ACC112 (cell line): ENCODE measurements around the gene CCDC120.

ENCODE experiments used
- H2AFZ ChIP-seq: fragments of 200-600 bp; sonication (generic); one replicate; pipeline ENCODE4 v1.6.0; 2017; ENCODE audit warnings: antibody characterized with exemption, low read length; ENCODE audit not compliant: unreplicated experiment
- H3K27ac ChIP-seq: fragments of 200-600 bp; sonication (generic); 2 replicates; pipeline ENCODE4 v1.5.1; 2014; ENCODE audit warnings: low read depth, mild to moderate bottlenecking, antibody characterized with exemption, low read length, moderate library complexity
- H3K27me3 ChIP-seq: fragments of 200-600 bp; sonication (generic); 2 replicates; pipeline ENCODE4 v1.6.1; 2014; ENCODE audit warnings: mild to moderate bottlenecking, antibody characterized with exemption, low read length, moderate library complexity, mixed read lengths; ENCODE audit not compliant: insufficient read depth
- H3K36me3 ChIP-seq: fragments of 200-600 bp; sonication (generic); 2 replicates; pipeline ENCODE4 v1.6.1; 2016; ENCODE audit warnings: mild to moderate bottlenecking, antibody characterized with exemption, low read length, moderate library complexity, mixed read lengths; ENCODE audit not compliant: insufficient read depth
- H3K4me1 ChIP-seq: fragments of 200-600 bp; sonication (generic); one replicate; pipeline ENCODE4 v1.6.1; 2016; ENCODE audit warnings: low read length, mixed read lengths; ENCODE audit not compliant: insufficient read depth, unreplicated experiment, control insufficient read depth
- H3K4me3 ChIP-seq: fragments of 200-600 bp; sonication (generic); 2 replicates; pipeline ENCODE4 v1.5.1; 2014; ENCODE audit warnings: mild to moderate bottlenecking, low read depth, low read length
- H3K79me2 ChIP-seq: fragments of 200-600 bp; sonication (generic); one replicate; pipeline ENCODE4 v1.6.0; 2016; ENCODE audit warnings: low read length; ENCODE audit not compliant: control insufficient read depth, unreplicated experiment, insufficient read depth

CCDC120 gene

DNA sequence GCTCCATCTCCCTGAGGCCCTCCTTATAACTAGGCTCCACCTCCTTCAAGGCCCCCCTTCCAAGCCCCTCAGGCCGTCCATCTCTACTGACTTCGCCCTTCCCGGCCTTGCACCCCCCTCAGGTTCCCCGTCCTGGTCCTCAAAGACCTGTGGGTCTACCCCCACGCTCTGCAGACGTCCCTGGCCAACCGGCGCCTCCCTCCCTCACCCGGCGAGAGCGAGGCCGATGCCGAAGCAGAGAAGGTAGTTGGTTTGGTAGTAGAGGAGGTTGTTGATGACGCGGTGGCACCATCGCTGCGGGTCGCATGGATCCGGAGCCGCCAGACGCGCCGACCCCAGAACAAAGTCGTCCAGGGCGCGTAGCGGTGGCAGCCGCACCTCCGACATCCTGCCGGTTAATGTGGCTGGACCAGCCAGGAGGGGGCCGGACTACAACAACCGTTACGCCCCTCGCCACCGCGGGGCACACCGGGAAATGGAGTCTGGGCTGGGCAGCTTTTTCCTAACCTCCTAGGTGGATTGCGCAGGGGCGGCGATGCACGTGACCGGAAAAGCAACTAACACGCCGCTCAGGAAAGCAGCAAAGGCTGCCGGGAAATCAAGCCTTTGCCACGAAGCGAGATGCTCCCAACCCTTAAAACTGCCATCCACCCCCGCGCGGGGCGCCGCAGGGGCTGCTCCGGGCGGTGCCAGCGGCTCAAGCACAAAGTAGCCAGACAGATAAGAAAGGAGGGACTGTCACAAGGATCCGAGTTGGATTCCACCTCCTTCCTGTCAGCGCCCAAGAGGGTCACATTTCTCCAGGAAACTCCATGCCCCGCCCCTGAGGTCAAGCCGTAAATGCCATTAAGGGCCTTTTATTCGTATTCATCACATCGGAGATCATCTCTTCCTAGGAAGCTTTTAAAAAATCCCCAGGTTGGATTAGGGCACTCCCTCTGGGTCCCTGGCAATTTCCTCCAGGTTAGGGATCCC, 15.1 kb downstream of the CCDC120 start, which contains the start of gene PRAF2:
Gene PRAF2, minus strand, starts transcription at position 402 of the 975 bp plus-strand sequence. Its CDS starts 15 bp downstream, at position 387.
- Histone ChIP-seq H3K79me2 (peaks cover 6% of the 10 kb centered on the region), H3K27ac (peak within 1 kb of the TSS; percentile 61), H2AFZ (peak within 1 kb of the TSS; percentile 62), H3K36me3 (no peaks in the 10 kb centered on the region), H3K4me1 (peaks cover 4% of the 10 kb centered on the region), H3K27me3 (no peaks in the 10 kb centered on the region), H3K4me3 (peak within 1 kb of the TSS; percentile 90)

DNA sequence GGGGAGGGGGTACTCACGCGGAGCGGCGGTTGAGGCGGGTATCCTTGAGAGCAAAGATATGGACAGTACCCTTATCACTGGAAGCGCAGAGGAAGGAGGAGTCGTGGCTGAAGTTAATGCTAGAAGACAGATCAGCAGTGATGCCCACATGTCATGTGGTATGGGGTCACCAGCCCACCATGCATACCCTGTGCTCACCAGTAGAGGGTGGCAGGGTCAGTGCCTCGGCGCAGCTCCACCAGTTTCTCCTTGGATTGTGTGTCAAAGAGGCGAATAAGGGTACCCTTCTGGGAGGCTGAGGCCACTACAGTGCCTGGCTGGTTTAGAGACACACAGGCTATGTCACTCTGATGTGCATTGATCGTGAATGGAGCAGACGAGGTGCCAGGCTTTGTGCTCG, 16.5 kb downstream of the CCDC120 start:
- Histone ChIP-seq H3K27me3 (no peaks in the 10 kb centered on the region), H3K36me3 (no peaks in the 10 kb centered on the region), H3K27ac (no peak overlapping the region), H2AFZ (no peak overlapping the region), H3K4me1 (peaks cover 4% of the 10 kb centered on the region), H3K4me3 (no peak overlapping the region), H3K79me2 (peaks cover 6% of the 10 kb centered on the region)

DNA sequence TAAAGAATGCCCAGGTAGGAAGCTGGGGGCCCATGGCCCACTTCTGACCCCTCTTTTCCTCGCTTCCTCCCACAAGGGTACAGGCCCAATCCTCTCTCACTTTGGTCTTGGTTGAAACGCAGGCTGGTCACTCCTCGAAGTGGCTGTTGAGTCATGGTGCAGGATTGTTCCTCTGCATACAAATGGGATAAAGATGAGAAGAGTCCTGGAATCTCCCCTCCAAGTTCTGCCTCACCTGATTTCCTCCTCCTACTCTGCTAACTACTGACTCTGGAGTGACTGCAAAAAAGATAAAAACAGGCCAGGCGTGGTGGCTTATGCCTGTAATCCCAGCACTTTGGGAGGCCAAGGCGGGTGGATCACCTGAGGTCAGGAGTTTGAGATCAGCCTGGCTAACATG, 19.1 kb downstream of the CCDC120 start:
- no peak overlapping the region for H2AFZ ChIP-seq
- no peaks in the 10 kb centered on the region for H3K27me3 ChIP-seq
- H3K4me1 ChIP-seq = peaks cover 4% of the 10 kb centered on the region
- H3K79me2 ChIP-seq = peaks cover 4% of the 10 kb centered on the region
- no peak overlapping the region for H3K27ac ChIP-seq
- no peak overlapping the region for H3K4me3 ChIP-seq
- no peaks in the 10 kb centered on the region for H3K36me3 ChIP-seq

DNA sequence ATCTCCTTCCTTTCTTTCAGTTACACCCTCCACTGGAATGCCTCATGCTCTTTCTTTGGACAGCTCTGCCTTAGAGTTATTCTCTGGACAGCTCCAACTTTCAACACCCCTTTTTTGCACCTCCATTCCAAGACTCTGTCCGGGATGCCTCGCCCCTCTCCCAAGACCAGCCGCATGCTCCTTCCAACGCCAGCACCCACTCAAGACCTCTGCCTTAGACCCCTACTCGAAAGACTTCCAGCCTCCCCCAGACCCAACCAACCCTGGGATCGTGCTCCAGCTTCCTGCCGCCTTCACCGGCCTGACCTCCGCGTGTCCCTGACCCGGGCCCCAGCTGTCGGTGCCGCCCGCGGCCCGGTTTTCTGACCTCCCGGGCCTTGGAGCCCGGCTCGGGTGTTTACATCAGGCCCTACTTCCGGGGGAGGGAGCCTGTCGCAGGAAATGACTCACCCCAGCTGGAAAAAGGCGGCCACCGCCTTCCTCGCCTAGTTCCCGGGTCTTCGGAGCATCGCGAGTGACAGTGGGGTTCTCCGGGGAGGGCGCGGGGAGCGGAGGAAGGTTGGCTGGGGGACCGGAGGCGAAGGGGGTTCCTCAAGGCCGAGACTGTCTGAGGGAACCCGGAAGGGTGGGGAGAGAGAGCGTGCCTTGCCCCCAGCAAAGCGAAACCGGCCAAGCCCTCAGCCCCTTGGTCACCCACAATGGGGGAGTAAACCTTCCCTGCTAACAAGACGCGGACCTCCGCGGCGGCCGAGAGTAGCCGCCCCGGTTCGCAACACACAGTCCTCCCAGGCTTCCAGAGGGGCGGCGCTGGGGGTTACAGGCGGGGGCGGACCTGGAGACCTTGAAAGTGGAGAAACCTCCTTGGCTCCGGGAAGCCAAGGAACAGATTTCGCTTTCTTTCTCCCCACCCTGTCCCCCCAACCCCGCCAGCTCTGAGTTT, 21.0 kb downstream of the CCDC120 start, which contains the start of gene WDR45:
Gene WDR45, minus strand, starts transcription at position 399 of the 940 bp plus-strand sequence. CDS start 1,792 bp downstream, outside the sequence.
- Histone ChIP-seq H3K4me1 (no peaks in the 10 kb centered on the region), H3K27ac (peak within 1 kb of the TSS; percentile 80), H3K27me3 (no peaks in the 10 kb centered on the region), H3K36me3 (no peaks in the 10 kb centered on the region), H3K79me2 (no peaks in the 10 kb centered on the region), H2AFZ (peak within 1 kb of the TSS; percentile 46), H3K4me3 (peak within 1 kb of the TSS; percentile 82)

DNA sequence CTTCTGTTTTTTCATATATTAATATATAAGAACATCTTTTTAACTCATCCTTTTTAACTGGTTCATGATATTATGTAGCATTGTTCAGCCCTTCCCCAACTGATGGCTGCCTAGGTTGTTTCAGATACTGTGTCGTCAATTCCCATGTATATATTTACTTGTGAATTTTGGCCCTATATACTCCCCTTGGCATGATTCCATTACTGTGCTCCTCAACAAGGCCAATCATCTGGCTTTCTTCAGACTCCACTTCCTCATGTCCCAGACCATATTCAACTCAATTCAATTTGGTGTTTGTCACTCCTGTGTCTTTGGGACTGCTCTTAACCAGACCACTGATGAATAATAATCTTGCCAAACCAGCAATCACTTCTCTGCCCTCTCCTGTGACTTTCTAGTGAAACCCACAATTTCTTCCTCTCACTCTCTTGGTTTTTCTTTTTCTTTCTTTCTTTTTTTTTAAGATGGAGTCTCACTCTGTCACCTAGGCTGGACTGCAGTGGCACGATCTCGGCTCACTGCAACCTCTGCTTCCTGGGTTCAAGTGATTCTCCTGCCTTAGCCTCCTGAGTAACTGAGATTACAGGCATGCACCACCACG, 23.6 kb downstream of the CCDC120 start:
- Histone ChIP-seq H3K36me3 (no peaks in the 10 kb centered on the region), H3K27ac (no peak overlapping the region)

DNA sequence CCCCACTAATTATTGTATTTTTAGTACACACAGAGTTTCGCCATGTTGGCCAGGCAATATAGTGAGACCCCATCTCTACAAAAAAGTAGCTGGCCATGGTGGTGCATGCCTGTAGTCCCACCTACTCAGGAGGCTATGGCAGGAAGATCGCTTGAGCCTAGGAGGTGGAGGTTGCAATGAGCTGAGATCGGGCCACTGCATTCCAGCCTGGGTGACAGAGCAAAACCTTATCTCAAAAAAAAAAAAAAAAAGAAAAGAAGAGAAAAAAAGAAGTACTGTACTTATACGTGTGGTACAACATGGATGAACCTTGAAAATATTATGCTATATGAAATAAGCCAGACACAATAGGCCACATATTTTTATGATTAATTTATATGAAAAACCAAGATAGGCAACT, 30.8 kb downstream of the CCDC120 start:
- Histone ChIP-seq H3K36me3 (no peaks in the 10 kb centered on the region), H2AFZ (no peak overlapping the region), H3K27me3 (no peaks in the 10 kb centered on the region), H3K4me1 (no peaks in the 10 kb centered on the region), H3K27ac (no peak overlapping the region), H3K79me2 (no peaks in the 10 kb centered on the region), H3K4me3 (no peak overlapping the region)

More for the DNA sequence above, 23.6 kb downstream of the CCDC120 start:
- no peaks in the 10 kb centered on the region for H3K4me1 ChIP-seq
- no peak overlapping the region for H2AFZ ChIP-seq
- H3K79me2 ChIP-seq = no peaks in the 10 kb centered on the region
- H3K27me3 ChIP-seq = no peaks in the 10 kb centered on the region
- H3K4me3 ChIP-seq = no peak overlapping the region

DNA sequence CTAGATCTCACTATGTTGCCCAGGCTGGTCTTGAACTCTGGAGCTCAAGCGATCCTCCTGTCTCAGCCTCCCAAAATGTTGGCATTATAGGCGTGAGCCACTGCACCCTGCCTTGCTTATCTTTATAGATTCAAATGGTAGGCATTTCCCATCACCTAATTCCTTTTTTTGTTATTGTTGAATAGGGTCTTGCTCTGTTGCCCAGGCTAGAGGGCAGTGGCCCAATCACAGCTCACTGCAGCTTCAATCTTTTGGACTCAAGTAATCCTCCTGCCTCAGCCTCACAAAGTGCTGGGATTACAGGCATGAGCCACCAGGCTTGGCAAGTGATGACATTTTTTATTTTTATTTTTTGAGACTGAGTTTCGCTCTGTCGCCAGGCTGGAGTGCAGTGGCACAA, 37.6 kb downstream of the CCDC120 start:
- H3K27me3 ChIP-seq = no peaks in the 10 kb centered on the region
- H2AFZ ChIP-seq = no peak overlapping the region
- H3K27ac ChIP-seq = no peak overlapping the region
- H3K36me3 ChIP-seq = no peaks in the 10 kb centered on the region
- H3K79me2 ChIP-seq = no peaks in the 10 kb centered on the region
- no peaks in the 10 kb centered on the region for H3K4me1 ChIP-seq
- no peak overlapping the region for H3K4me3 ChIP-seq

DNA sequence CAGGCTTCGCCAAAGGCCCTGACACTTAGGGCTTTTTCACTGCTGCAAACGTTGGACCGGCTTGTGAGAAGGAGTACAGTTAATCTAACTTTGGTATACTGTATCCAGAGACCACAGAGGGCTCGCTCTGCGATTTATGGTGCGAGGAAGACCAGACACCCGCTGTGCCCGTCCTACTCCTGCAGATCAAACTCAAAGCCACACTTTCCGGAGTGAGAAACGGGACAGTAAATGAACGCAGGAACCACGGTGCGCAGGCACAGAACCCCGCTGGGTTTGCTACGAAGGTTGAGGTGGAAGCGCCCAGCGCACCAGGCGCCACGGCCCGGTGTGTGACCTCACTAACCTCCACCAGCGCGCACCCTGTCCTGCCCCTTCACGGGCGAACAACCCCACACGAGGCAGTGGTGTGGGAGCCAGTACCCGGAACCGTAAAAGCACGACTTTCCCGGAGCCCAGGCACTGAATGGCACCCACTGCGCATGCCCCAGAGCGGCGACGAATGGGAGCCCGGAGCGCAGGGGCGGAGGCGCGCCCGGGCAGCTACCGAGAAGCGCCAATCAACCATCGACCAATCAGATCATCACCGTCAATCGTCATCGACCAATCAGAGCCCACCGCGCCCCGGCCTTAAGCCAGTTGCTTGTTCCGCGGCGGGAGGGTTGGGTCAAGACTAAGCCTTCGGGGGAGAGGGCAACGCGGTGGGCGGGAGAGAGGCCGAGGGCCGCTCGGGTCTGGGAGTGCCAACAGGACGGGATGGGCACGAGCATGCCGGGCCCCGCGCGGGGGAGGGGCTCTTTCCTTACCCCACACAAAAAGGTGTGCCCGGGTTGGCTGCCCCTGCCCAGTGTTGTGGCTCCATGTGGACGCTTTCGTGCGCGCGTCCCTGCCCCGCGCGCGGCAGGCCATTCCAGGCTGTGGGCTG, 42.2 kb downstream of the CCDC120 start:
- H2AFZ ChIP-seq = no peak overlapping the region

DNA sequence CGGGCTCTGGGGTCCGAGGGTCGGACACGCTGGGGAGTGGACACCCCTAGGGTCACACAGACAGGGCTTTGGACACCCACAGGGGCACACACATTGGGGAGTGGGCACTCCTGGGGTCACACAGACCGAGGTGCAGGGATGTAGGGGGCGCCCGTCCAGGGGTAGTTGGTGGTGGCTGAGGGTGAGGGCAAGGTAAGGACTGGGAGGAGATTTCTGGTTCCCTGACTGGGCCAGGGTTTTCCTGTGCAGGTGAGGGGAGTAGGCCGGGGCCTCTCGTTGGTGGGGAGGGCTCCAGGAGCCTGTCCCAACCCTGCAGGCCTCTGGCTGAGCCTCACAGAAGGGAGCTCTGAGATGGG, 42.8 kb downstream of the CCDC120 start:
- no peak overlapping the region for H3K27ac ChIP-seq
- no peak overlapping the region for H2AFZ ChIP-seq
- H3K27me3 ChIP-seq = no peaks in the 10 kb centered on the region
- no peaks in the 10 kb centered on the region for H3K36me3 ChIP-seq
- peak overlapping the region; percentile 78 for H3K4me3 ChIP-seq
- no peaks in the 10 kb centered on the region for H3K4me1 ChIP-seq
- no peaks in the 10 kb centered on the region for H3K79me2 ChIP-seq

More for the DNA sequence above, 42.2 kb downstream of the CCDC120 start:
- H3K36me3 ChIP-seq = no peaks in the 10 kb centered on the region
- no peaks in the 10 kb centered on the region for H3K79me2 ChIP-seq
- no peaks in the 10 kb centered on the region for H3K4me1 ChIP-seq
- H3K27me3 ChIP-seq = no peaks in the 10 kb centered on the region
- H3K27ac ChIP-seq = no peak overlapping the region
- peak overlapping the region; percentile 78 for H3K4me3 ChIP-seq
